Erythroblast (primary cell): ENCODE results near the gene BLTP3A.

Experiments used
- GATA1 ChIP-seq: IDR thresholded peaks from 2 replicates; pipeline ENCODE4 v1.6.1; 2011; ENCODE audit warnings: low read depth, mild to moderate bottlenecking, control low read depth, low read length, moderate library complexity
- POLR2A ChIP-seq: IDR thresholded peaks from 2 replicates; pipeline ENCODE4 v1.6.1; 2011; ENCODE audit warnings: mild to moderate bottlenecking, low read length

DNA sequence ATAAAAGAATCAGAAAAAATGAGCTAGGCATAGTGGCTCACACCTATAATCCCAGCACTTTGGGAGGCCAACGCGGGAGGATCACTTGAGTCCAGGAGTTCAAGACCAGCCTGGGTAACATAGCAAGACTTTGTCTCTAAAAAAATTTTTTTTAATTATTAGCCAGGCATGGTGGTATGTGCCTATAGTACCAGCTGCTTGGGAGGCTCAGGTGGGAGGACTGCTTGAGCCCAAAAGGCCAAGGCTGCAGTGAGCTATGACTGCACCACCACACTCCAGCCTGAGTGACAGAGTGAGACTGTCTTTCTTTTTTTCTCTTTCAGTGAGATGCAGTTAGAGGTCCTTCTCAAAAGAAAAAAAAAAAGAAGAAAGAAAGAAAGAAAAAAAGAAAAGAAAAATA, 43.1 kb upstream of the BLTP3A start:
- TF ChIP-seq POLR2A, result no peak
- no peak for TF ChIP-seq GATA1
